Measurements from ENCODE around the gene SPIN1. TPM values are rescaled to one million over a fixed set of nuclear protein-coding genes. Genes with fewer than 3 reads are reported as not detected.
"Not testable (repeated sequence)": the region's sequence is repeated elsewhere in the genome, so short reads cannot be mapped to it uniquely, and the experiment has no call there.

Gene SPIN1
- total and polyA plus RNA-seq, 2 donors (not counting 3 experiments of a cell fraction or from before 2014, with no cell fraction given): 38.1 to 56.8 TPM

- CTCF ChIA-PET: no interaction called here
These were observed 33.1 kb upstream of the SPIN1 start for GRCh38 chr9:88355166-88355565.

GRCh38 chr9:88357250-88357649 lies 31.0 kb upstream of the SPIN1 start:
- H3K27me3 ChIP-seq (ENCODE audit: control insufficient read depth in 2 of 2, insufficient read depth in 2 of 2, low read length in 2 of 2); H2AFZ ChIP-seq (ENCODE audit: low read depth, low read length); H3K9me1 ChIP-seq (replicated peaks; ENCODE audit: control insufficient read depth, extremely low read depth, insufficient read depth, low read length); H3K4me3 ChIP-seq (replicated peaks in 1 of 3; ENCODE audit: insufficient read depth in 1 of 3, low read depth in 1 of 3, low read length in 3 of 3); H3K36me3 ChIP-seq (ENCODE audit: control insufficient read depth in 2 of 2, extremely low read depth in 1 of 2, insufficient read depth in 2 of 2, low read length in 2 of 2); POLR2A ChIA-PET; dilution Hi-C loops (cut with MboI; ENCODE audit: extremely low pct_ligation_motif_present, low sequenced_read_pairs); H4K20me1 ChIP-seq (replicated peaks; ENCODE audit: control insufficient read depth, extremely low read depth, insufficient read depth, low read length); CTCF ChIA-PET; DNase-seq (ENCODE audit: low read depth, low spot score); H3K4me2 ChIP-seq (ENCODE audit: insufficient read depth, low read length); H3K27ac ChIP-seq (ENCODE audit: insufficient read depth, low read depth, low read length); H3K79me2 ChIP-seq (ENCODE audit: control insufficient read depth, insufficient read depth, low read length); H3K9me3 ChIP-seq (replicated peaks; ENCODE audit: control insufficient read depth, insufficient read depth, low read length); H3K9ac ChIP-seq (replicated peaks; ENCODE audit: extremely low read depth, insufficient read depth, low read length); BruUV-seq (replicated peaks); FAIRE-seq; H3K4me1 ChIP-seq (ENCODE audit: control insufficient read depth, extremely low read depth, insufficient read depth, low read length): not testable (repeated sequence)
- intact Hi-C loops (cut with micrococcal nuclease): loop anchor here (10.0 kb wide), 1 partner anchor 502 kb away; no protein-coding TSS in a partner anchor

More at GRCh38 chr9:88355166-88355565, 33.1 kb upstream of the SPIN1 start:
- FAIRE-seq: no peak
- no peak for DNase-seq (ENCODE audit: low read depth, low spot score)
- Histone ChIP-seq H2AFZ (ENCODE audit: low read depth, low read length) (no peak overlapping the region), H3K4me3 (replicated peaks in 1 of 3; ENCODE audit: insufficient read depth in 1 of 3, low read depth in 1 of 3, low read length in 3 of 3) (no peak overlapping the region), H3K79me2 (ENCODE audit: control insufficient read depth, insufficient read depth, low read length) (no peaks in the 10 kb centered on the region), H3K9me1 (replicated peaks; ENCODE audit: control insufficient read depth, extremely low read depth, insufficient read depth, low read length) (no peaks in the 10 kb centered on the region), H3K36me3 (ENCODE audit: control insufficient read depth in 2 of 2, extremely low read depth in 1 of 2, insufficient read depth in 2 of 2, low read length in 2 of 2) (no peaks in the 10 kb centered on the region), H3K27ac (ENCODE audit: insufficient read depth, low read depth, low read length) (no peak overlapping the region), H3K9ac (replicated peaks; ENCODE audit: extremely low read depth, insufficient read depth, low read length) (no peak overlapping the region), H3K9me3 (replicated peaks; ENCODE audit: control insufficient read depth, insufficient read depth, low read length) (no peaks in the 10 kb centered on the region), H3K4me2 (ENCODE audit: insufficient read depth, low read length) (no peak overlapping the region), H3K4me1 (ENCODE audit: control insufficient read depth, extremely low read depth, insufficient read depth, low read length) (no peaks in the 10 kb centered on the region), H3K27me3 (ENCODE audit: control insufficient read depth in 2 of 2, insufficient read depth in 2 of 2, low read length in 2 of 2) (no peaks in the 10 kb centered on the region), H4K20me1 (replicated peaks; ENCODE audit: control insufficient read depth, extremely low read depth, insufficient read depth, low read length) (no peaks in the 10 kb centered on the region)
- POLR2A ChIA-PET: no interaction called here
- intact Hi-C loops (cut with micrococcal nuclease) (loop anchor here (10.0 kb wide), 1 partner anchor 500 kb away; no protein-coding TSS in a partner anchor), dilution Hi-C loops (cut with MboI; ENCODE audit: extremely low pct_ligation_motif_present, low sequenced_read_pairs) (no loop called here)
- BruUV-seq (replicated peaks): no TSS peak
- TF ChIP-seq MYC (IDR thresholded peaks at IDR 0.05; ENCODE audit: low read depth, low read length) (no peak), CTCF (IDR thresholded peaks at IDR 0.05; ENCODE audit: extremely low read depth in 1 of 2, insufficient read depth in 1 of 2, low read depth in 1 of 2, low read length in 2 of 2) (no peak), POLR2A (IDR thresholded peaks at IDR 0.05; ENCODE audit: low read depth, low read length) (no peak), FOS (IDR thresholded peaks at IDR 0.05; ENCODE audit: borderline replicate concordance, insufficient read depth, low read length) (no peak), JUN (IDR thresholded peaks at IDR 0.05; ENCODE audit: borderline replicate concordance, insufficient read depth, insufficient read length, low read depth) (no peak), POLR2AphosphoS5 (IDR thresholded peaks at IDR 0.05; ENCODE audit: insufficient read depth, low read depth, low read length) (no peak), EZH2 (IDR thresholded peaks at IDR 0.05; ENCODE audit: borderline replicate concordance, low read depth, low read length, severe bottlenecking) (no peak), GATA2 (IDR thresholded peaks at IDR 0.05; ENCODE audit: insufficient read depth, insufficient read length, low read depth, low read length) (no peak), MAX (IDR thresholded peaks at IDR 0.05; ENCODE audit: insufficient read depth, insufficient read length) (no peak)
